CD14-positive monocyte (primary cell): ENCODE results near the gene KRT38. TPM values are rescaled to one million over a fixed set of nuclear protein-coding genes. Genes with fewer than 3 reads are reported as not detected.

ENCODE experiments used
- DNase-seq, 3 donors: peaks; one replicate each; pipeline ENCODE4 v3.0.0-alpha.2; 2011 to 2022
- H2AFZ ChIP-seq: 2 replicates; pipeline ENCODE4 v1.6.0; 2012; ENCODE audit warnings: mild to moderate bottlenecking, low read depth, low read length, inconsistent platforms; ENCODE audit not compliant: insufficient read depth, poor library complexity, severe bottlenecking
- H3K27ac ChIP-seq, 2 donors: 1 replicate in 1 of 2; 2 replicates in 1 of 2; pipeline ENCODE4 v1.5.1; 2012 to 2013; ENCODE audit warnings: low read length in 2 of 2, control low read depth in 1 of 2, inconsistent platforms in 1 of 2, low read depth in 1 of 2, mild to moderate bottlenecking in 1 of 2
- H3K27me3 ChIP-seq, 2 donors: one replicate each; pipeline versions ENCODE4 v1.6.0 to v1.6.1; 2011 to 2013; ENCODE audit warnings: low read length in 2 of 2; ENCODE audit not compliant: control insufficient read depth in 2 of 2, insufficient read depth in 2 of 2
- H3K36me3 ChIP-seq, 2 donors: replicated peaks in 1 of 2; 1 replicate in 1 of 2; 2 replicates in 1 of 2; pipeline versions ENCODE4 v1.5.1 to v1.6.1; 2012 to 2013; ENCODE audit warnings: low read length in 2 of 2, control low read depth in 1 of 2, inconsistent platforms in 1 of 2, mild to moderate bottlenecking in 1 of 2; ENCODE audit not compliant: insufficient read depth in 2 of 2, control insufficient read depth in 1 of 2
- H3K4me1 ChIP-seq, 2 donors: 1 replicate in 1 of 2; 2 replicates in 1 of 2; pipeline versions ENCODE4 v1.5.1 to v1.6.1; 2012 to 2013; ENCODE audit warnings: low read length in 2 of 2, control low read depth in 1 of 2, inconsistent platforms in 1 of 2, mild to moderate bottlenecking in 1 of 2, moderate library complexity in 1 of 2; ENCODE audit not compliant: insufficient read depth in 2 of 2, control insufficient read depth in 1 of 2
- H3K4me2 ChIP-seq: replicated peaks from 2 replicates; pipeline ENCODE3; 2012; ENCODE audit warnings: low read length, moderate library complexity, mild to moderate bottlenecking; ENCODE audit not compliant: poor library complexity, severe bottlenecking; ENCODE audit errors: extremely low read depth
- H3K4me3 ChIP-seq, 3 experiments: fragments of 200-600 bp in 1 of 3; sonication (generic) in 1 of 3; replicated peaks in 1 of 3; 1 replicate in 2 of 3; 2 replicates in 1 of 3; pipeline ENCODE4 v1.5.1; 2011 to 2013; ENCODE audit warnings: low read length in 3 of 3, mild to moderate bottlenecking in 3 of 3, control low read depth in 2 of 3, low read depth in 2 of 3, inconsistent platforms in 1 of 3, moderate library complexity in 1 of 3
- H3K79me2 ChIP-seq: 2 replicates; pipeline ENCODE4 v1.6.0; 2012; ENCODE audit warnings: mild to moderate bottlenecking, control low read depth, inconsistent platforms, low read length, moderate library complexity; ENCODE audit not compliant: insufficient read depth
- H3K9ac ChIP-seq: 2 replicates; pipeline ENCODE4 v1.6.0; 2017; ENCODE audit warnings: low read length, mild to moderate bottlenecking; ENCODE audit not compliant: insufficient read depth, poor library complexity, severe bottlenecking
- H3K9me3 ChIP-seq, 2 donors: replicated peaks in 1 of 2; 1 replicate in 1 of 2; 2 replicates in 1 of 2; pipeline versions ENCODE4 v1.5.1 to v1.6.1; 2012 to 2013; ENCODE audit warnings: low read length in 2 of 2, control low read depth in 1 of 2; ENCODE audit not compliant: control insufficient read depth in 1 of 2, insufficient read depth in 1 of 2
- H4K20me1 ChIP-seq: 2 replicates; pipeline ENCODE4 v1.6.0; 2012; ENCODE audit warnings: mild to moderate bottlenecking, low read length, control low read depth, moderate library complexity; ENCODE audit not compliant: insufficient read depth
- H3K27ac Mint-ChIP-seq, 7 donors: one replicate each; pipeline ENCODE4 v1.8.0; 2020; ENCODE audit warnings: mild to moderate bottlenecking in 7 of 7, mixed read lengths in 7 of 7, moderate library complexity in 6 of 7, inconsistent platforms in 2 of 7
- H3K27me3 Mint-ChIP-seq, 3 donors: one replicate each; pipeline ENCODE4 v1.8.0; 2021 to 2022; ENCODE audit warnings: low read depth in 3 of 3, mild to moderate bottlenecking in 3 of 3, mixed read lengths in 3 of 3, moderate library complexity in 3 of 3, inconsistent platforms in 1 of 3
- H3K36me3 Mint-ChIP-seq, 2 donors: one replicate each; pipeline ENCODE4 v1.8.0; 2020; ENCODE audit warnings: mixed read lengths in 2 of 2, inconsistent platforms in 1 of 2, mild to moderate bottlenecking in 1 of 2
- H3K4me1 Mint-ChIP-seq: one replicate; pipeline ENCODE4 v1.8.0; 2020; ENCODE audit warnings: mild to moderate bottlenecking, mixed read lengths
- H3K4me3 Mint-ChIP-seq, 2 donors: one replicate each; pipeline ENCODE4 v1.8.0; 2020; ENCODE audit warnings: mild to moderate bottlenecking in 2 of 2, mixed read lengths in 2 of 2, moderate library complexity in 1 of 2
- H3K9me3 Mint-ChIP-seq, 7 donors: one replicate each; pipeline ENCODE4 v1.8.0; 2020 to 2022; ENCODE audit warnings: mixed read lengths in 7 of 7, mild to moderate bottlenecking in 6 of 7, moderate library complexity in 6 of 7, inconsistent platforms in 2 of 7
- CTCF ChIP-seq: fragments of 200-600 bp; IDR thresholded peaks from one replicate; pipeline ENCODE4 v1.8.0; 2022; ENCODE audit warnings: antibody characterized with exemption, mild to moderate bottlenecking
- WGBS: methylation state at CpG from one replicate; pipeline ENCODE4 v1.1.5; 2013; ENCODE audit warnings: missing lambda C conversion rate; ENCODE audit not compliant: insufficient coverage; 5-methylcytosine and 5-hydroxymethylcytosine counted together
- intact Hi-C, 2 donors: fragments of 100-400 bp; cut with micrococcal nuclease; formaldehyde crosslinking; loops; one replicate each; pipeline versions ENCODE4 v1.15.0 to v1.15.1; 2023
- polyA plus RNA-seq, 3 donors: library from polyadenylated mRNA; depleted of rRNA in 1 of 3; unstranded in 2 of 3; stranded (reverse) in 1 of 3; fragments of 300-500 nt in 2 of 3; fragments of >200 nt in 1 of 3; fragmentation: Illumina TruSeq in 2 of 3; gene quantifications; 1 replicate in 2 of 3; 2 replicates in 1 of 3; pipeline ENCODE4 v1.2.3, GENCODE V29; 2012 to 2021

The KRT38 gene
- polyA plus RNA-seq, 3 donors = not detected

DNA sequence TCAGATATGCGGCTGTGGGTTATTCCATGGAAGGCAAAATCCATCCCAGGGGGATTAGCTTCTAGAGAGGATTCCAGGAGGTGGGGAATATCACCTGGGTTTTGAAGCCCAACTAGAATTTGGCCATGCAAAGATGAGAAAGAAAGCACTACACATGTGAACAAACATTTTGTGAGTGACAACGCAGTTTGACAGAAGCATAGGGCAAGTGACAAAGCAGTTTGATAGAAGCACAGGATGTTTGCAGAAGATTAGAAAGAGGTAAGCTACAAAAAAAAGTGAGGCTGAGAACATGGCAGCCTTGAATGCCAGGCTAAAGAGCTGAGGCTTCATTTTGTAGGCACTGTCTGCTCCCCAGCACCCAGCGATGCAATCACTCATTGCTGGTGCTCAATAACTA is 12.3 kb upstream of the KRT38 start:
- no peaks in the 10 kb centered on the region for H3K36me3 ChIP-seq
- no peaks in the 10 kb centered on the region for H3K27me3 ChIP-seq
- H2AFZ ChIP-seq = no peak overlapping the region
- Mint-ChIP-seq H3K9me3 (peaks cover 0 to 4% (median 0%) of the 10 kb centered on the region in 7 donors), H3K4me1 (peaks cover 3% of the 10 kb centered on the region), H3K36me3 (no peaks in the 10 kb centered on the region), H3K27me3 (peaks cover 0 to 5% (median 5%) of the 10 kb centered on the region in 3 donors), H3K27ac (no peak overlapping the region), H3K4me3 (no peak overlapping the region)
- no peak for TF ChIP-seq CTCF
- no peak overlapping the region for H3K4me3 ChIP-seq
- no peak for DNase-seq
- WGBS = 75% methylated on average over 2 of the region's 3 CpGs
- no peaks in the 10 kb centered on the region for H3K4me1 ChIP-seq
- no peak overlapping the region for H3K27ac ChIP-seq
- H3K4me2 ChIP-seq = no peak overlapping the region
- H3K9me3 ChIP-seq = no peaks in the 10 kb centered on the region
- H3K79me2 ChIP-seq = no peaks in the 10 kb centered on the region
- no peaks in the 10 kb centered on the region for H4K20me1 ChIP-seq
- no peak overlapping the region for H3K9ac ChIP-seq
- intact Hi-C loops = no loop called here

- Mint-ChIP-seq H3K36me3 (no peaks in the 10 kb centered on the region), H3K9me3 (peaks cover 0 to 4% (median 0%) of the 10 kb centered on the region in 7 donors), H3K4me3 (no peak overlapping the region), H3K4me1 (peaks cover 3% of the 10 kb centered on the region), H3K27me3 (peaks cover 3 to 5% (median 5%) of the 10 kb centered on the region in 3 donors), H3K27ac (peak overlapping the region in 1 of 7 donors; percentile 27)
- intact Hi-C loops = no loop called here
- Histone ChIP-seq H4K20me1 (no peaks in the 10 kb centered on the region), H3K36me3 (no peaks in the 10 kb centered on the region), H3K4me1 (no peaks in the 10 kb centered on the region), H3K4me2 (no peak overlapping the region), H3K27me3 (no peaks in the 10 kb centered on the region), H3K79me2 (no peaks in the 10 kb centered on the region), H3K9me3 (no peaks in the 10 kb centered on the region), H2AFZ (no peak overlapping the region), H3K9ac (no peak overlapping the region), H3K27ac (no peak overlapping the region), H3K4me3 (no peak overlapping the region)
- 60% methylated on average over 1 of the region's 4 CpGs for WGBS
- TF ChIP-seq CTCF = no peak
- DNase-seq = peak; percentile 3 to 23 (median 8)
Observed at GRCh38 chr17:41452281-41452680, 11.5 kb upstream of the KRT38 start.
